Fibroblast of skin of right quadriceps (primary cell): Measurements from ENCODE around the gene POLR2A.

Experiments
- DNase-seq: peaks from one replicate; pipeline ENCODE4 v3.0.0-alpha.2; 2013

Gene POLR2A

GRCh38 chr17:7509937-7510336, 25.8 kb downstream of the POLR2A start:
- DNase-seq: no peak

GRCh38 chr17:7511108-7511507, 26.9 kb downstream of the POLR2A start:
- no peak for DNase-seq

GRCh38 chr17:7512105-7512504, 27.9 kb downstream of the POLR2A start:
- no peak for DNase-seq

GRCh38 chr17:7512824-7513540, 28.8 kb downstream of the POLR2A start:
- DNase-seq: no peak

GRCh38 chr17:7513850-7514419, 29.8 kb downstream of the POLR2A start:
- DNase-seq: no peak

- no peak for DNase-seq
These were observed 31.9 kb downstream of the POLR2A start for GRCh38 chr17:7515911-7516610.

GRCh38 chr17:7523033-7523432, 38.9 kb downstream of the POLR2A start:
- DNase-seq: no peak

GRCh38 chr17:7528842-7529241, 44.7 kb downstream of the POLR2A start:
- no peak for DNase-seq

- DNase-seq: no peak
These were observed 46.1 kb downstream of the POLR2A start for GRCh38 chr17:7530023-7530900.

- DNase-seq: no peak
These were observed 53.9 kb downstream of the POLR2A start for GRCh38 chr17:7538050-7538449.

- no peak for DNase-seq
These were observed 54.9 kb downstream of the POLR2A start for GRCh38 chr17:7538891-7539545.

GRCh38 chr17:7541074-7541621, 57.0 kb downstream of the POLR2A start:
- DNase-seq: no peak

- no peak for DNase-seq
These were observed 60.7 kb downstream of the POLR2A start for GRCh38 chr17:7544911-7545310.

GRCh38 chr17:7548585-7549400, 64.6 kb downstream of the POLR2A start, which contains the start of gene TNFSF12:
Gene TNFSF12, plus strand, starts transcription at chr17:7549058. Its CDS starts 96 bp downstream, at chr17:7549154.
- DNase-seq: peak; percentile 39
